Fibroblast of villous mesenchyme (primary cell): Measurements from ENCODE around the gene OS9. TPM values are rescaled to one million over a fixed set of nuclear protein-coding genes. Genes with fewer than 3 reads are reported as not detected.

ENCODE experiments used
- DNase-seq: peaks from one replicate; pipeline ENCODE4 v3.0.0-alpha.2; 2010; ENCODE audit warnings: low read depth
- H3K4me3 ChIP-seq: 2 replicates; pipeline ENCODE4 v1.5.1; 2011; ENCODE audit warnings: low read depth, mild to moderate bottlenecking, low read length
- total RNA-seq: library from RNA; depleted of rRNA; stranded (reverse); fragments of >200 nt; gene quantifications from 2 replicates; pipeline ENCODE4 v1.2.3, GENCODE V29; 2012
- TF ChIP-seq, protein P1 (sequence below): IDR thresholded peaks from 2 replicates; pipeline ENCODE4 v1.5.1; 2012; ENCODE audit warnings: low read depth, mild to moderate bottlenecking, low read length; ENCODE audit not compliant: insufficient read depth

OS9 gene
- total RNA-seq, 1 donor = 98.0 TPM

GRCh38 chr12:57679697-57680096 is 14.2 kb upstream of the OS9 start:
- H3K4me3 ChIP-seq = no peak overlapping the region
- DNase-seq = no peak
- TF ChIP-seq, protein P1, sequence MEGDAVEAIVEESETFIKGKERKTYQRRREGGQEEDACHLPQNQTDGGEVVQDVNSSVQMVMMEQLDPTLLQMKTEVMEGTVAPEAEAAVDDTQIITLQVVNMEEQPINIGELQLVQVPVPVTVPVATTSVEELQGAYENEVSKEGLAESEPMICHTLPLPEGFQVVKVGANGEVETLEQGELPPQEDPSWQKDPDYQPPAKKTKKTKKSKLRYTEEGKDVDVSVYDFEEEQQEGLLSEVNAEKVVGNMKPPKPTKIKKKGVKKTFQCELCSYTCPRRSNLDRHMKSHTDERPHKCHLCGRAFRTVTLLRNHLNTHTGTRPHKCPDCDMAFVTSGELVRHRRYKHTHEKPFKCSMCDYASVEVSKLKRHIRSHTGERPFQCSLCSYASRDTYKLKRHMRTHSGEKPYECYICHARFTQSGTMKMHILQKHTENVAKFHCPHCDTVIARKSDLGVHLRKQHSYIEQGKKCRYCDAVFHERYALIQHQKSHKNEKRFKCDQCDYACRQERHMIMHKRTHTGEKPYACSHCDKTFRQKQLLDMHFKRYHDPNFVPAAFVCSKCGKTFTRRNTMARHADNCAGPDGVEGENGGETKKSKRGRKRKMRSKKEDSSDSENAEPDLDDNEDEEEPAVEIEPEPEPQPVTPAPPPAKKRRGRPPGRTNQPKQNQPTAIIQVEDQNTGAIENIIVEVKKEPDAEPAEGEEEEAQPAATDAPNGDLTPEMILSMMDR = no peak

GRCh38 chr12:57687862-57688261 is 6.1 kb upstream of the OS9 start:
- TF ChIP-seq, protein P1 = no peak
- no peak for DNase-seq

DNA sequence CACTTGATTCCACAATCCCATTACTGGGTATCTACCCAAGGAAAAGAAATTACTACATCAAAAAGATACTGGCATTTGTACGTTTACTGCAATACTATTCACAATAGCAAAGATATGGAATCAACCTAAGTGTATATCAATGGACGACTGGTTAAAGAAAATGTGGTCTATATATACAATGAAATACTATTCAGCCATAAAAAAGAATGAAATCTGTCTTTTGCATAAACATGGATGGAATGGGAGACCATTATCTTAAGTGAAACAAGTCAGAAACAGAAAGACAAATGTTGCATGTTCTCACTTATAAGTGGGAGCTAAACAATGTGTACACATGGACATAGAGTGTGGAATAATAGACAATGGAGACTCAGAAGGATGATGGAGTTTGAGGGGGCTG is 5.0 kb upstream of the OS9 start:
- H3K4me3 ChIP-seq = no peak overlapping the region
- TF ChIP-seq, protein P1 = no peak

More at GRCh38 chr12:57687862-57688261, 6.1 kb upstream of the OS9 start:
- H3K4me3 ChIP-seq = no peak overlapping the region

GRCh38 chr12:57692500-57692899 is 1.4 kb upstream of the OS9 start:
- no peak overlapping the region for H3K4me3 ChIP-seq
- TF ChIP-seq, protein P1 = no peak
- no peak for DNase-seq

More for the DNA sequence above, 5.0 kb upstream of the OS9 start:
- DNase-seq = no peak

DNA sequence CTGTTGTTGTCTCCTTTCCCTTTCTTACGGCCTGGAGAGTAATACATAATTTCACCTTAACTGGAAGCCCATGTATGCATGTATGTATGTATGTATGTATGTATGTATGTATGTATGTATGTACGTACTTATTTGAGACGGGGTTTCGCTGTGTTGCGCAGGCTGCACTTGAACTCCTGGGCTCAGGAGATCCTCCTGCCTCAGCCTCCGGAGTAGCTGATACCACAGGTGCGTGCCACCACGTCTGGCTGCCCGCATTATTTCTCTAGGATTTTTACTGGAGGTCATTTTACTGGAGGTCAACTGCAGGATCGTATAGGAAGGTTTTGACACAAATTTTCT is 644 bp upstream of the OS9 start:
- TF ChIP-seq, protein P1 = no peak
- peak overlapping the region; percentile 13 for H3K4me3 ChIP-seq
- no peak for DNase-seq

DNA sequence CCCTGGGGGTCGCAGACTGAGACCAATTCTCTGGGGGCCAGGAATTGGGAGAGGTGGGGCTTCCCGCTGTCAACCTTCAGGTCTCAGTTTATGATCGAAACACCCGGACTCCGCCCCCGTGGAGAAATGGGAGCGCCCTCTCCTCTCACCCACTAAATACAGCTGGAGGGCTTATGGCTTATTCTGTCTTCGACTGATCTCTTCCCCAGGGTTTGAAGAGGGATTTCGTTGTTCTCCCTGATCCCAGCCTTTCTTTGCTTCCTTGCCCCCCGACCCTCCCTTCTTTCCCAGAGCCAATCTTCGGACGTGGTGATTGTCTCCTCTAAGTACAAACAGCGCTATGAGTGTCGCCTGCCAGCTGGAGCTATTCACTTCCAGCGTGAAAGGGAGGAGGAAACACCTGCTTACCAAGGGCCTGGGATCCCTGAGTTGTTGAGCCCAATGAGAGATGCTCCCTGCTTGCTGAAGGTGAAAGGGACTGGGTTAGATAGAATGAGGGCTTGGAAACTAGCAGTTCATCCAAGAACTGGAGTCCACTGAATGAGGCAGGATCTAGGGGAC is 607 bp downstream of the OS9 start:
- H3K4me3 ChIP-seq = peak overlapping the region; percentile 81
- DNase-seq = no peak
- TF ChIP-seq, protein P1 = no peak
